AG04450 (cell line): ENCODE results near the gene THAP7. TPM values are rescaled to one million over a fixed set of nuclear protein-coding genes. Genes with fewer than 3 reads are reported as not detected.
A peak's percentile ranks its signal among the peaks of the same experiment; 100 is the strongest.

Source experiments
- CTCF ChIA-PET: fragments of 300-600, 350-600 bp; formaldehyde crosslinking; extraction: SDS; loops from one replicate; lab custom pipeline; 2022; ENCODE audit warnings: antibody characterized with exemption, inconsistent platforms; lab: Charles Lee
- POLR2A ChIA-PET: fragments of 350-600 bp; formaldehyde crosslinking; extraction: SDS; loops from one replicate; lab custom pipeline; 2021; ENCODE audit warnings: antibody characterized with exemption, inconsistent platforms; lab: Yijun Ruan, JAX
- DNase-seq: peaks from one replicate; pipeline ENCODE4 v3.0.0-alpha.2; 2011; ENCODE audit warnings: low read depth, low spot score
- H3K27ac ChIP-seq: one replicate; pipeline ENCODE4 v1.5.1; 2012; ENCODE audit warnings: low read depth, low read length, control low read depth
- H3K27me3 ChIP-seq: one replicate; pipeline ENCODE4 v1.6.0; 2012; ENCODE audit warnings: low read length; ENCODE audit not compliant: control insufficient read depth, insufficient read depth
- H3K4me3 ChIP-seq: 2 replicates; pipeline ENCODE4 v1.5.1; 2011; ENCODE audit warnings: mild to moderate bottlenecking, low read depth, low read length, control low read depth
- H3K9me3 ChIP-seq: 2 replicates; pipeline ENCODE4 v1.5.1; 2012; ENCODE audit warnings: low read length; ENCODE audit not compliant: control insufficient read depth, insufficient read depth
- CTCF ChIP-seq: IDR thresholded peaks from 2 replicates; pipeline ENCODE4 v1.5.1; 2011; ENCODE audit warnings: low read depth, low read length, control low read depth, inconsistent platforms
- polyA plus RNA-seq: library from polyadenylated mRNA; depleted of rRNA; stranded (reverse); fragments of >200 nt; gene quantifications from 2 replicates; pipeline ENCODE4 v1.2.3, GENCODE V29; 2011

THAP7 gene
- polyA plus RNA-seq, 1 experiment: 12.5 TPM

- Histone ChIP-seq H3K27ac (peak overlapping the region; percentile 73), H3K4me3 (peak overlapping the region; percentile 74), H3K9me3 (no peaks in the 10 kb centered on the region; the same call in 1 of the 2 replicates), H3K27me3 (peaks cover 2% of the 10 kb centered on the region)
- ChIA-PET CTCF (interaction anchor here (0.9 kb wide), 2 partner anchors 19 to 87 kb away, joined by 3 read pairs; no protein-coding TSS in a partner anchor), POLR2A (interaction anchor here (0.6 to 1.8 kb wide), 7 partner anchors 13 to 647 kb away, joined by 3 to 15 read pairs (median 4); partner anchors contain the start of genes LZTR1 and THAP7)
- DNase-seq: no peak
- TF ChIP-seq CTCF: no peak
These were observed 13.6 kb upstream of the THAP7 start for GRCh38 chr22:21015466-21016006.

- TF ChIP-seq CTCF: no peak
- POLR2A ChIA-PET: interaction anchor here (0.6 to 1.8 kb wide), 7 partner anchors 13 to 648 kb away, joined by 3 to 15 read pairs (median 4); partner anchors contain the start of genes LZTR1 and THAP7
- Histone ChIP-seq H3K9me3 (no peaks in the 10 kb centered on the region; the same call in 1 of the 2 replicates), H3K27ac (peak within 1 kb of the TSS; percentile 73), H3K4me3 (peak within 1 kb of the TSS; percentile 74), H3K27me3 (peaks cover 2% of the 10 kb centered on the region)
- DNase-seq: no peak
- CTCF ChIA-PET: interaction anchor here (0.9 to 1.0 kb wide), 3 partner anchors 20 to 87 kb away, joined by 3 read pairs; partner anchors contain the start of gene LZTR1
These were observed 13.0 kb upstream of the THAP7 start, which contains the start of gene P2RX6 for GRCh38 chr22:21014726-21015465. Gene P2RX6 (plus strand): TSS chr22:21015165. CDS start chr22:21015175, 10 bp downstream.

GRCh38 chr22:21014202-21014725, 12.3 kb upstream of the THAP7 start:
- CTCF ChIA-PET: interaction anchor here (1.0 kb wide), 1 partner anchor 32 kb away, joined by 3 read pairs; the partner anchor contains the start of gene LZTR1

GRCh38 chr22:21013657-21014201, 11.8 kb upstream of the THAP7 start:
- no peak for DNase-seq
- Histone ChIP-seq H3K9me3 (no peaks in the 10 kb centered on the region; the same call in 1 of the 2 replicates), H3K4me3 (peak overlapping the region; percentile 74), H3K27ac (peak overlapping the region; percentile 21), H3K27me3 (peaks cover 2% of the 10 kb centered on the region)
- TF ChIP-seq CTCF: no peak
- ChIA-PET POLR2A (interaction anchor here (0.8 kb wide), 1 partner anchor 32 kb away, joined by 3 read pairs; the partner anchor contains the start of gene LZTR1), CTCF (no interaction called here)

More at GRCh38 chr22:21014202-21014725, 12.3 kb upstream of the THAP7 start:
- Histone ChIP-seq H3K9me3 (no peaks in the 10 kb centered on the region; the same call in 1 of the 2 replicates), H3K4me3 (peak overlapping the region; percentile 74), H3K27me3 (peaks cover 2% of the 10 kb centered on the region), H3K27ac (peak overlapping the region; percentile 73)
- no peak for TF ChIP-seq CTCF
- peak; percentile 74 for DNase-seq
- POLR2A ChIA-PET: interaction anchor here (1.2 to 1.8 kb wide), 4 partner anchors 12 to 32 kb away, joined by 3 to 15 read pairs (median 4); partner anchors contain the start of genes LZTR1 and THAP7
